ENCODE measurements around the gene TM4SF4.

Gene TM4SF4

GRCh38 chr3:149538371-149538770 is 63.9 kb downstream of the TM4SF4 start (continued):
- TF ChIP-seq ZNF362 (tag by site-specific recombination; IDR thresholded peaks at IDR 0.05) (no peak), ZBTB6 (tag by site-specific recombination; IDR thresholded peaks at IDR 0.05) (no peak)

- no peak overlapping the region for H3K4me3 ChIP-seq (ENCODE audit: low read depth, low read length)
- CTCF ChIA-PET: interaction anchor here (0.6 to 1.3 kb wide), 4 partner anchors 10 to 176 kb away, joined by 3 to 6 read pairs (median 3); no protein-coding TSS in a partner anchor
- H3K9me3 ChIP-seq (ENCODE audit: control insufficient read depth, insufficient read depth, low read depth, low read length): no peaks in the 10 kb centered on the region
- POLR2A ChIA-PET: interaction anchor here (1.2 kb wide), 1 partner anchor 117 kb away, joined by 5 read pairs; the partner anchor contains the start of gene WWTR1
- H3K4me1 ChIP-seq (ENCODE audit: control insufficient read depth, insufficient read depth, low read length): no peaks in the 10 kb centered on the region
- H3K27ac ChIP-seq (ENCODE audit: extremely low read depth, low read depth, low read length): no peak overlapping the region
- no peak for TF ChIP-seq ZNF10 (tag by site-specific recombination; IDR thresholded peaks at IDR 0.05)
- no peak for TF ChIP-seq ZNF76 (tag by site-specific recombination; IDR thresholded peaks at IDR 0.05; ENCODE audit: borderline replicate concordance, low read depth)
- TF ChIP-seq ZNF561 (tag by site-specific recombination; IDR thresholded peaks at IDR 0.05; ENCODE audit: borderline replicate concordance): no peak
- H3K36me3 ChIP-seq (ENCODE audit: control insufficient read depth in 2 of 2, insufficient read depth in 1 of 2, low read length in 2 of 2): peaks cover 0 to 10% of the 10 kb centered on the region in 2 experiments; a peak in 1 of 3 replicates
These were observed 66.6 kb downstream of the TM4SF4 start for GRCh38 chr3:149541091-149541491.

- ChIA-PET POLR2A (no interaction called here), CTCF (interaction anchor here (1.2 kb wide), 1 partner anchor 24 kb away, joined by 3 read pairs; no protein-coding TSS in a partner anchor)
- Histone ChIP-seq H3K27ac (ENCODE audit: extremely low read depth, low read depth, low read length) (no peak overlapping the region), H3K9me3 (ENCODE audit: control insufficient read depth, insufficient read depth, low read depth, low read length) (no peaks in the 10 kb centered on the region), H3K4me3 (ENCODE audit: low read depth, low read length) (no peak overlapping the region), H3K4me1 (ENCODE audit: control insufficient read depth, insufficient read depth, low read length) (no peaks in the 10 kb centered on the region), H3K36me3 (ENCODE audit: control insufficient read depth in 2 of 2, insufficient read depth in 1 of 2, low read length in 2 of 2) (peaks cover 0 to 10% of the 10 kb centered on the region in 2 experiments; a peak in 1 of 3 replicates)
- no peak for TF ChIP-seq KLF1 (tag by site-specific recombination; IDR thresholded peaks at IDR 0.05)
- no peak for TF ChIP-seq REPIN1 (tag by site-specific recombination; IDR thresholded peaks at IDR 0.05; ENCODE audit: low read depth)
- TF ChIP-seq ZNF266 (tag by site-specific recombination; IDR thresholded peaks at IDR 0.05; ENCODE audit: low read depth): no peak
- no peak for TF ChIP-seq HOXC10 (CRISPR knock-in tag; IDR thresholded peaks at IDR 0.05)
- TF ChIP-seq ZNF19 (tag by site-specific recombination; IDR thresholded peaks at IDR 0.05; ENCODE audit: low read depth): no peak
- no peak for TF ChIP-seq ZNF654 (tag by site-specific recombination; IDR thresholded peaks at IDR 0.05; ENCODE audit: low read depth)
- TF ChIP-seq TCF7L2 (IDR thresholded peaks at IDR 0.05; ENCODE audit: borderline replicate concordance, low read depth, low read length): no peak
- no peak for TF ChIP-seq ZNF843 (tag by site-specific recombination; IDR thresholded peaks at IDR 0.05)
- TF ChIP-seq GLIS1 (tag by site-specific recombination; IDR thresholded peaks at IDR 0.05): no peak
- no peak for TF ChIP-seq ZBTB48 (tag by site-specific recombination; IDR thresholded peaks at IDR 0.05)
- no peak for TF ChIP-seq ZNF548 (tag by site-specific recombination; IDR thresholded peaks at IDR 0.05)
- no peak for TF ChIP-seq ZNF549 (tag by site-specific recombination; IDR thresholded peaks at IDR 0.05)
- TF ChIP-seq ZNF449 (tag by site-specific recombination; IDR thresholded peaks at IDR 0.05): no peak
- no peak for TF ChIP-seq ZNF791 (tag by site-specific recombination; IDR thresholded peaks at IDR 0.05)
- no peak for TF ChIP-seq ZNF707 (tag by site-specific recombination; IDR thresholded peaks at IDR 0.05)
- TF ChIP-seq ZNF324 (tag by site-specific recombination; IDR thresholded peaks at IDR 0.05): no peak
- no peak for TF ChIP-seq ZBTB11 (tag by site-specific recombination; conservative IDR thresholded peaks at IDR 0.05; ENCODE audit: low read depth)
These were observed 68.1 kb downstream of the TM4SF4 start for GRCh38 chr3:149542375-149543312.
